HFF-Myc (cell line): ENCODE data around the gene UBE4B.
"Not testable (repeated sequence)": the region's sequence is repeated elsewhere in the genome, so short reads cannot be mapped to it uniquely, and the experiment has no call there.

Source experiments
- DNase-seq: peaks from one replicate; pipeline ENCODE4 v3.0.0-alpha.2; 2011; ENCODE audit warnings: low read depth; ENCODE audit errors: extremely low read depth
- H3K4me3 ChIP-seq: replicated peaks from 2 replicates; pipeline ENCODE4 v1.5.1; 2011; ENCODE audit warnings: low read depth, mild to moderate bottlenecking, control low read depth, low read length
- CTCF ChIP-seq: IDR thresholded peaks from 2 replicates; pipeline ENCODE4 v1.5.1; 2012; ENCODE audit warnings: mild to moderate bottlenecking, low read depth, low read length, control low read depth; ENCODE audit errors: missing control alignments

The UBE4B gene

GRCh38 chr1:10212476-10212875, 179.7 kb downstream of the UBE4B start:
- no peak for DNase-seq
- H3K4me3 ChIP-seq: peak overlapping the region; percentile 99
- TF ChIP-seq CTCF: no peak

- TF ChIP-seq CTCF: no peak
- H3K4me3 ChIP-seq: no peak overlapping the region
- DNase-seq: no peak
Measured at GRCh38 chr1:10213186-10213705, 180.5 kb downstream of the UBE4B start.

GRCh38 chr1:10216090-10216749, 183.5 kb downstream of the UBE4B start:
- no peak for DNase-seq
- no peak overlapping the region for H3K4me3 ChIP-seq
- TF ChIP-seq CTCF: no peak

GRCh38 chr1:10217748-10218441, 185.1 kb downstream of the UBE4B start:
- no peak overlapping the region for H3K4me3 ChIP-seq
- no peak for TF ChIP-seq CTCF
- no peak for DNase-seq

GRCh38 chr1:10220200-10220599, 187.4 kb downstream of the UBE4B start:
- TF ChIP-seq CTCF: no peak
- DNase-seq: no peak
- H3K4me3 ChIP-seq: no peak overlapping the region

- not testable (repeated sequence) for H3K4me3 ChIP-seq, DNase-seq
Measured at GRCh38 chr1:10220657-10221056, 187.9 kb downstream of the UBE4B start.

GRCh38 chr1:10225573-10225972, 192.8 kb downstream of the UBE4B start:
- no peak for TF ChIP-seq CTCF
- DNase-seq: no peak
- no peak overlapping the region for H3K4me3 ChIP-seq
